Upper lobe of left lung (tissue), 6 donors: ENCODE results near the gene MICA. TPM values are rescaled to one million over a fixed set of nuclear protein-coding genes. Genes with fewer than 3 reads are reported as not detected.
"Not testable (repeated sequence)": the region's sequence is repeated elsewhere in the genome, so short reads cannot be mapped to it uniquely, and the experiment has no call there.

Experiments used
- ATAC-seq, 2 donors: fragments of 200-7000 bp; cut with Tn5 transposase; one replicate each; pipeline ENCODE4 v1.9.1; 2022; ENCODE audit warnings: mild to moderate bottlenecking in 2 of 2, moderate library complexity in 2 of 2; ENCODE audit not compliant: low FRiP score in 2 of 2
- DNase-seq, 2 donors: peaks; one replicate each; pipeline ENCODE4 v3.0.0-alpha.2; 2019 to 2020
- H3K27ac ChIP-seq, 4 donors: fragments of 200-600 bp; sonication (generic); one replicate each; pipeline ENCODE4 v1.5.1; 2016 to 2019
- H3K27me3 ChIP-seq, 4 donors: fragments of 200-600 bp; sonication (generic); one replicate each; pipeline ENCODE4 v1.5.1; 2017 to 2019
- H3K36me3 ChIP-seq, 4 donors: fragments of 200-600 bp; sonication (generic); one replicate each; pipeline ENCODE4 v1.5.1; 2016 to 2019
- H3K4me1 ChIP-seq, 4 donors: fragments of 200-600 bp; sonication (generic); one replicate each; pipeline ENCODE4 v1.5.1; 2018 to 2019
- H3K4me3 ChIP-seq, 4 donors: fragments of 200-600 bp; sonication (generic); one replicate each; pipeline ENCODE4 v1.5.1; 2017 to 2019; ENCODE audit warnings: mild to moderate bottlenecking in 2 of 4, moderate library complexity in 1 of 4
- H3K9me3 ChIP-seq, 4 donors: fragments of 200-600 bp; sonication (generic); one replicate each; pipeline ENCODE4 v1.5.1; 2018 to 2019
- CTCF ChIP-seq, 6 experiments: fragments of 450-650 bp in 4 of 6; fragments of 200-600 bp in 2 of 6; sonication (generic) in 2 of 6; IDR thresholded peaks; one replicate each; pipeline ENCODE4 v1.5.1; 2016 to 2019; ENCODE audit warnings: antibody characterized with exemption in 6 of 6
- EP300 ChIP-seq, 4 donors: sonication (generic); formaldehyde crosslinking; IDR thresholded peaks; one replicate each; pipeline ENCODE4 v1.5.1; 2017; ENCODE audit warnings: antibody characterized with exemption in 4 of 4, control low read depth in 2 of 4
- POLR2A ChIP-seq, 4 donors: fragments of 450-650 bp; IDR thresholded peaks; one replicate each; pipeline ENCODE4 v1.5.1; 2016 to 2017; ENCODE audit warnings: antibody characterized with exemption in 4 of 4, mild to moderate bottlenecking in 2 of 4
- POLR2AphosphoS5 ChIP-seq, 2 donors: sonication (generic); formaldehyde crosslinking; IDR thresholded peaks; one replicate each; pipeline ENCODE4 v1.5.1; 2017; ENCODE audit warnings: antibody characterized with exemption in 2 of 2
- WGBS, 2 donors: methylation state at CpG; one replicate each; pipeline ENCODE4 v1.1.5; 2017 to 2018; 5-methylcytosine and 5-hydroxymethylcytosine counted together
- total RNA-seq, 6 donors: library from RNA; depleted of rRNA in 4 of 6; stranded (reverse); fragments of >200 nt in 4 of 6; gene quantifications; one replicate each; pipeline versions ENCODE4 v1.1.0 to v1.2.1, GENCODE V29; 2016 to 2021
- donor health status: DM: no; HTN: no; CAD: no; lungs with moderate emphysema.
- donor health status: DM: no; HTN: yes; CAD: no; lungs with severe emphysema.

Gene MICA
- total RNA-seq, 6 donors from 2014 or later, result 21.6 to 81.7 (median 31.4) TPM

- no peaks in the 10 kb centered on the region for H3K36me3 ChIP-seq
- no peaks in the 10 kb centered on the region for H3K4me1 ChIP-seq
- TF ChIP-seq POLR2A (IDR thresholded peaks at IDR 0.05) (no peak), CTCF (IDR thresholded peaks at IDR 0.05) (no peak), EP300 (IDR thresholded peaks at IDR 0.05) (no peak), POLR2AphosphoS5 (IDR thresholded peaks at IDR 0.05) (no peak)
- WGBS, 2 donors, result 73 to 75% methylated on average over 2 of the region's 2 CpGs
- H3K4me3 ChIP-seq, result no peak overlapping the region
- ATAC-seq (no peak), DNase-seq (no peak)
- no peaks in the 10 kb centered on the region for H3K27me3 ChIP-seq
- no peaks in the 10 kb centered on the region for H3K9me3 ChIP-seq
- H3K27ac ChIP-seq, result no peak overlapping the region
Measured at GRCh38 chr6:31453259-31453658, 49.9 kb downstream of the MICA start.

GRCh38 chr6:31459864-31460263 is 56.5 kb downstream of the MICA start:
- DNase-seq, H3K27me3 ChIP-seq, H3K9me3 ChIP-seq, H3K4me3 ChIP-seq, ATAC-seq, H3K36me3 ChIP-seq, H3K27ac ChIP-seq: not testable (repeated sequence)
- 85 to 94% methylated on average over 5 of the region's 5 CpGs for WGBS, 2 donors
- peaks cover 11 to 22% (median 15%) of the 10 kb centered on the region in 4 donors for H3K4me1 ChIP-seq

- Histone ChIP-seq H3K27me3 (no peaks in the 10 kb centered on the region), H3K4me3 (no peak overlapping the region), H3K4me1 (peaks cover 12 to 29% (median 19%) of the 10 kb centered on the region in 4 donors), H3K36me3 (no peaks in the 10 kb centered on the region), H3K27ac (no peak overlapping the region), H3K9me3 (no peaks in the 10 kb centered on the region)
- DNase-seq, result no peak
- no peak for ATAC-seq
- 85 to 95% methylated on average over 5 of the region's 5 CpGs for WGBS, 2 donors
- TF ChIP-seq POLR2AphosphoS5 (IDR thresholded peaks at IDR 0.05) (no peak), POLR2A (IDR thresholded peaks at IDR 0.05) (no peak), CTCF (IDR thresholded peaks at IDR 0.05) (no peak), EP300 (IDR thresholded peaks at IDR 0.05) (no peak)
Measured at GRCh38 chr6:31460361-31461025, 57.1 kb downstream of the MICA start.

- H3K27ac ChIP-seq, result peak overlapping the region; percentile 84 to 92 (median 86)
- no peaks in the 10 kb centered on the region for H3K27me3 ChIP-seq
- peak in 1 of 2 donors; percentile 13 for ATAC-seq
- DNase-seq, result no peak
- no peaks in the 10 kb centered on the region for H3K36me3 ChIP-seq
- peaks cover 12 to 47% (median 32%) of the 10 kb centered on the region in 4 donors for H3K4me1 ChIP-seq
- WGBS, 2 donors, result 53 to 59% methylated on average over 8 to 11 of the region's 11 CpGs
- TF ChIP-seq POLR2AphosphoS5 (IDR thresholded peaks at IDR 0.05) (no peak), POLR2A (IDR thresholded peaks at IDR 0.05) (no peak), EP300 (IDR thresholded peaks at IDR 0.05) (no peak), CTCF (IDR thresholded peaks at IDR 0.05) (no peak)
- H3K4me3 ChIP-seq, result peak overlapping the region in 3 of 4 donors; percentile 51 to 83 (median 63)
- H3K9me3 ChIP-seq, result no peaks in the 10 kb centered on the region
Measured at GRCh38 chr6:31462026-31462963, 58.9 kb downstream of the MICA start.
